Measurements from ENCODE around the gene SLC9C1.

Gene SLC9C1

GRCh38 chr3:112111785-112112402 is 182.1 kb downstream of the SLC9C1 start:
- TF ChIP-seq TEAD4 (IDR thresholded peaks at IDR 0.05) (no peak), RAD21 (IDR thresholded peaks at IDR 0.05; ENCODE audit: low read depth) (peak; percentile 81)

- TF ChIP-seq CEBPB (IDR thresholded peaks at IDR 0.05), result no peak
- peak; percentile 34; the same call in 1 of the 2 replicates for TF ChIP-seq USF1 (IDR thresholded peaks at IDR 0.05)
- TF ChIP-seq TCF12 (IDR thresholded peaks at IDR 0.05; ENCODE audit: low read depth), result no peak
- TF ChIP-seq CREB1 (IDR thresholded peaks at IDR 0.05; ENCODE audit: low read depth), result no peak
- no peak for TF ChIP-seq ZBTB7A (IDR thresholded peaks at IDR 0.05; ENCODE audit: low read depth)
Observed at GRCh38 chr3:112109322-112109721, 184.7 kb downstream of the SLC9C1 start.

GRCh38 chr3:112104774-112105173 is 189.2 kb downstream of the SLC9C1 start:
- no peak for TF ChIP-seq ZBTB7A (IDR thresholded peaks at IDR 0.05; ENCODE audit: low read depth)
- TF ChIP-seq EP300 (IDR thresholded peaks at IDR 0.05; ENCODE audit: borderline replicate concordance), result no peak
- TF ChIP-seq CEBPB (IDR thresholded peaks at IDR 0.05), result no peak
- TF ChIP-seq RAD21 (IDR thresholded peaks at IDR 0.05; ENCODE audit: low read depth), result no peak
- no peak for TF ChIP-seq CREB1 (IDR thresholded peaks at IDR 0.05; ENCODE audit: low read depth)
- no peak for TF ChIP-seq USF1 (IDR thresholded peaks at IDR 0.05)
- TF ChIP-seq REST (IDR thresholded peaks at IDR 0.05; ENCODE audit: low read depth), result no peak

- TF ChIP-seq YY1 (IDR thresholded peaks at IDR 0.05; ENCODE audit: low read depth) (no peak), ZBTB7A (IDR thresholded peaks at IDR 0.05; ENCODE audit: low read depth) (no peak), MAX (IDR thresholded peaks at IDR 0.05) (no peak)
Observed at GRCh38 chr3:112101916-112102315, 192.1 kb downstream of the SLC9C1 start.

GRCh38 chr3:112097378-112097777 is 196.6 kb downstream of the SLC9C1 start:
- no peak for TF ChIP-seq EP300 (IDR thresholded peaks at IDR 0.05; ENCODE audit: borderline replicate concordance)
- no peak for TF ChIP-seq TCF12 (IDR thresholded peaks at IDR 0.05; ENCODE audit: low read depth)
- TF ChIP-seq ZBTB7A (IDR thresholded peaks at IDR 0.05; ENCODE audit: low read depth), result no peak
- peak; percentile 57 for TF ChIP-seq NFIC (IDR thresholded peaks at IDR 0.05)
- no peak for TF ChIP-seq YY1 (IDR thresholded peaks at IDR 0.05; ENCODE audit: low read depth)
- TF ChIP-seq FOXM1 (IDR thresholded peaks at IDR 0.05; ENCODE audit: borderline replicate concordance, low read depth), result no peak
- no peak for TF ChIP-seq RAD21 (IDR thresholded peaks at IDR 0.05; ENCODE audit: low read depth)
- TF ChIP-seq CREB1 (IDR thresholded peaks at IDR 0.05; ENCODE audit: low read depth), result peak; percentile 49; the same call in 1 of the 2 replicates

- TF ChIP-seq TAF1 (IDR thresholded peaks at IDR 0.05; ENCODE audit: low read depth) (no peak), EP300 (IDR thresholded peaks at IDR 0.05; ENCODE audit: borderline replicate concordance) (no peak), REST (IDR thresholded peaks at IDR 0.05; ENCODE audit: low read depth) (no peak), USF1 (IDR thresholded peaks at IDR 0.05) (no peak), TEAD4 (IDR thresholded peaks at IDR 0.05) (no peak), TCF12 (IDR thresholded peaks at IDR 0.05; ENCODE audit: low read depth) (no peak), EGR1 (IDR thresholded peaks at IDR 0.05) (no peak), RAD21 (IDR thresholded peaks at IDR 0.05; ENCODE audit: low read depth) (no peak), ZBTB7A (IDR thresholded peaks at IDR 0.05; ENCODE audit: low read depth) (no peak), MAX (IDR thresholded peaks at IDR 0.05) (no peak), CEBPB (IDR thresholded peaks at IDR 0.05) (no peak), YY1 (IDR thresholded peaks at IDR 0.05; ENCODE audit: low read depth) (no peak), CREB1 (IDR thresholded peaks at IDR 0.05; ENCODE audit: low read depth) (no peak), FOXM1 (IDR thresholded peaks at IDR 0.05; ENCODE audit: borderline replicate concordance, low read depth) (no peak), NFIC (IDR thresholded peaks at IDR 0.05) (no peak)
Observed at GRCh38 chr3:112096176-112096575, 197.8 kb downstream of the SLC9C1 start.

Measured in Ishikawa (cell line).